ENCODE results near the gene FKBP1A.
A peak's percentile ranks its signal among the peaks of the same experiment; 100 is the strongest.

FKBP1A gene

DNA sequence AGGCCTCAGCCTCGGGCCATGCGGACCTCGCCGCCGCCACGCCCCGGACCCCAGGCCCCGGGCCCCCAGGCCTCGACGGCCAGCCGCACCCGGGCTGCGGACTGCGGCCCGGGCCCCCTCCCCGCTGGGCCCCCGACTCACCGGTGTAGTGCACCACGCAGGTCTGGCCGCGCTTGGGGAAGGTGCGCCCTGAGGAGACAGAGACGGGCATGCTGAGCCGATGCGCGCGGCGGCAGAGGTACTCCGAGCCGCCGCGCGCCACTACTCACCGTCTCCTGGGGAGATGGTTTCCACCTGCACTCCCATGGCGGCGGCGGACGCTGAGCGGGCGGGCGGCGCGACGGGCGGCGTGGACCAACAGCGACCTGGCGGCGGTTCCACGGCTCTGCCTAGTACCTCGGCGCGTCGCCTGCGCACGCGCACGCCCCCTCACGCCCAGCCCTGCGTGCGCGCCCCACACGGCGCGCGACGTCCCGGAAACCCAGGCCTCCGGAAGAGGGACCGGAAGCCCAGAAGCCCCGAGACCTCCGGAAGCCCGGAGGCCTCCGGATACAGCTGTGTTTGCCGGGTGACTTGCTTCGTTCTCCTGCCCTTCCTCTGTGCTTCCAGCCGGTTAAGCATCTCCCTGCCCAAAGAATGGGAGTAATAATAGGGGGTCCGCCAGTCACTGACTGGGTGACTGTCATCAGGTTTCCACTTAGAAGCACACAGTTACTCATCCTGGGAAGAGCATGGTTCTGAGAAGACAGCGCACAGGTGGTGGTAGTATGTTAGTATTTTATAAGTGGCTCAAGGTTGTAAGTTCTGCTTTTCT, at the start of gene FKBP1A:
TSS of gene FKBP1A (minus strand) at position 362 of the 814 bp plus-strand sequence. CDS start at position 306, 56 bp downstream.
- DNase-seq (ENCODE audit: low spot score), result peak; percentile 93
- peak within 1 kb of the TSS; percentile 90 for H3K4me3 ChIP-seq
- TF ChIP-seq CTCF (IDR thresholded peaks at IDR 0.05), result no peak
- peak within 1 kb of the TSS; percentile 66 to 74 for H3K27ac ChIP-seq

DNA sequence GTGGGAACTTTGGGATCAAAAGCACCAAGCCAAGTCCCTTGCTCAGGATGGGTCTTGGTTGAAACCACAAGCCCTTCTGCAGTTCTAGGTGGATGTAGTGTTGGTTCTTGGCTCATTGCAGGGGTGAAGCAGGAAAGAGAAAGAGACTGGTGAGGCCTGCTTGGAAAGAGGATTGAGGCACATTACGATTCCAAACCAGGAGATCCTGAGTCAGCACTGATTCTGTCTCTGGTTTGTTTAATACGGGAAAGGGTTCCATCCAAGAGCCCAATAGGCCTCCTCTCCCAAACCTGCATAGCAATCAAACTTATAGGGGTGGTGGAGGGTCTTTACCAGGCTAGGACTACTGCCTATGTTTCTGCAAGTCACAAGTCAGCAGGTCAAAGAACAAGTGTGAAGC, 49.5 kb upstream of the FKBP1A start:
- no peak overlapping the region for H3K4me3 ChIP-seq
- DNase-seq (ENCODE audit: low spot score), result no peak
- no peak for TF ChIP-seq CTCF (IDR thresholded peaks at IDR 0.05)
- H3K27ac ChIP-seq, result no peak overlapping the region

GRCh38 chr20:1441133-1441532, 48.3 kb upstream of the FKBP1A start:
- no peak for DNase-seq (ENCODE audit: low spot score)
- no peak overlapping the region for H3K27ac ChIP-seq
- no peak overlapping the region for H3K4me3 ChIP-seq
- no peak for TF ChIP-seq CTCF (IDR thresholded peaks at IDR 0.05)

- DNase-seq (ENCODE audit: low spot score), result no peak
- H3K4me3 ChIP-seq, result no peak overlapping the region
- no peak overlapping the region for H3K27ac ChIP-seq
- TF ChIP-seq CTCF (IDR thresholded peaks at IDR 0.05), result no peak
These were observed 47.2 kb upstream of the FKBP1A start for GRCh38 chr20:1440024-1440423.

DNA sequence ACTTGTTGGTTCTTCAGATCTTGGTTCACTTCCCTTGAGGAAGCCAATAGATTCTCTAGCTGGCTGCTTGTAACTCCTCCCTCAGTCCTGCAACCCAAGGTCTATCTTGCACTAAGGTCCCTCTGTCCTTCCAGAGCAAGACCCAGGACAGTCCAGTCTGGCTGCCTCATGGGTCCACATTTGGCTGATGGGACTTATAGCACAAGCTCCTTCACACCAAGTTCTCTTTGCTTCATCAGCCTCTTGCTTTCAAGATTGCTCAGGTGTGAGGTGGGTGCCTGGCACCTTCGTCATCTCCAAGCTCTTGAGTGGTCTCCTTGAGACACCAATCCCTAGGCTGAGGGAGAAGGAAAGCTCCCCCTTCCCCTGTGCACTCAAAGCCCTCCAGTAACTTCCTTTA, 45.5 kb upstream of the FKBP1A start:
- TF ChIP-seq CTCF (IDR thresholded peaks at IDR 0.05), result no peak
- H3K4me3 ChIP-seq, result no peak overlapping the region
- H3K27ac ChIP-seq, result no peak overlapping the region
- no peak for DNase-seq (ENCODE audit: low spot score)

GRCh38 chr20:1437235-1437904, 44.5 kb upstream of the FKBP1A start:
- no peak for DNase-seq (ENCODE audit: low spot score)
- Histone ChIP-seq H3K4me3 (no peak overlapping the region), H3K27ac (no peak overlapping the region)
- TF ChIP-seq CTCF (IDR thresholded peaks at IDR 0.05), result peak; percentile 41

GRCh38 chr20:1436263-1436662, 43.4 kb upstream of the FKBP1A start:
- Histone ChIP-seq H3K4me3 (no peak overlapping the region), H3K27ac (no peak overlapping the region)
- TF ChIP-seq CTCF (IDR thresholded peaks at IDR 0.05), result no peak
- no peak for DNase-seq (ENCODE audit: low spot score)

Measured in coronary artery (tissue), 2 donors.